DOHH2 (cell line): ENCODE measurements around the gene TRERF1.
"Not testable (repeated sequence)": the region's sequence is repeated elsewhere in the genome, so short reads cannot be mapped to it uniquely, and the experiment has no call there.

Source experiments
- H3F3A ChIP-seq: fragments of 200-600 bp; sonication (generic), shearing (Covaris generic); 2 replicates; pipeline ENCODE4 v1.6.0; 2016; ENCODE audit warnings: antibody characterized with exemption, mild to moderate bottlenecking; ENCODE audit not compliant: control insufficient read depth, insufficient read depth
- H3K27ac ChIP-seq: fragments of 200-600 bp; sonication (generic); 2 replicates; pipeline ENCODE4 v1.5.1; 2014; ENCODE audit warnings: low read depth, mild to moderate bottlenecking, low read length, moderate library complexity
- H3K27me3 ChIP-seq: fragments of 200-600 bp; sonication (generic); 2 replicates; pipeline ENCODE4 v1.6.1; 2014; ENCODE audit warnings: mild to moderate bottlenecking, low read length, mixed read lengths; ENCODE audit not compliant: control insufficient read depth
- H3K36me3 ChIP-seq: fragments of 200-600 bp; sonication (generic); 2 replicates; pipeline ENCODE4 v1.6.1; 2014; ENCODE audit warnings: mild to moderate bottlenecking, low read length, moderate library complexity, mixed read lengths; ENCODE audit not compliant: control insufficient read depth
- H3K4me1 ChIP-seq: fragments of 200-600 bp; sonication (generic); 2 replicates; pipeline ENCODE4 v1.6.1; 2014; ENCODE audit warnings: mild to moderate bottlenecking, low read length, mixed read lengths; ENCODE audit not compliant: control insufficient read depth
- H3K4me2 ChIP-seq: fragments of 200-600 bp; sonication (generic); 2 replicates; pipeline ENCODE4 v1.6.0; 2014; ENCODE audit warnings: mild to moderate bottlenecking, low read length, moderate library complexity
- H3K4me3 ChIP-seq: fragments of 200-600 bp; sonication (generic); 2 replicates; pipeline ENCODE4 v1.5.1; 2014; ENCODE audit warnings: mild to moderate bottlenecking, low read length, mixed read lengths
- H3K79me2 ChIP-seq: fragments of 200-600 bp; sonication (generic); 2 replicates; pipeline ENCODE4 v1.6.1; 2014; ENCODE audit warnings: mild to moderate bottlenecking, low read length, mixed read lengths; ENCODE audit not compliant: control insufficient read depth
- H3K9me2 ChIP-seq: fragments of 200-600 bp; sonication (generic); replicated peaks from 2 replicates; pipeline ENCODE4 v1.6.1; 2014; ENCODE audit warnings: mild to moderate bottlenecking, low read length, mixed read lengths; ENCODE audit not compliant: control insufficient read depth
- H3K9me3 ChIP-seq: fragments of 200-600 bp; sonication (generic); 2 replicates; pipeline ENCODE4 v1.6.1; 2014; ENCODE audit warnings: antibody characterized with exemption, low read length, mixed read lengths; ENCODE audit not compliant: control insufficient read depth, insufficient read depth
- H4K20me1 ChIP-seq: fragments of 200-600 bp; sonication (generic); 2 replicates; pipeline ENCODE4 v1.6.0; 2014; ENCODE audit warnings: low read depth, mild to moderate bottlenecking, antibody characterized with exemption, low read length, moderate library complexity; ENCODE audit not compliant: control insufficient read depth, insufficient read depth
- EZH2phosphoT487 ChIP-seq: fragments of 200-600 bp; sonication (generic); IDR thresholded peaks from 2 replicates; pipeline ENCODE4 v1.6.1; 2017; ENCODE audit warnings: borderline replicate concordance, mild to moderate bottlenecking, antibody characterized with exemption, low read length, moderate library complexity, mixed read lengths
- TF ChIP-seq, protein P1 (sequence below): fragments of 200-600 bp; sonication (generic); IDR thresholded peaks from one replicate; pipeline ENCODE4 v1.5.1; 2014; ENCODE audit warnings: antibody characterized with exemption, mild to moderate bottlenecking, low read depth, low read length; ENCODE audit not compliant: poor library complexity, severe bottlenecking

Gene TRERF1

DNA sequence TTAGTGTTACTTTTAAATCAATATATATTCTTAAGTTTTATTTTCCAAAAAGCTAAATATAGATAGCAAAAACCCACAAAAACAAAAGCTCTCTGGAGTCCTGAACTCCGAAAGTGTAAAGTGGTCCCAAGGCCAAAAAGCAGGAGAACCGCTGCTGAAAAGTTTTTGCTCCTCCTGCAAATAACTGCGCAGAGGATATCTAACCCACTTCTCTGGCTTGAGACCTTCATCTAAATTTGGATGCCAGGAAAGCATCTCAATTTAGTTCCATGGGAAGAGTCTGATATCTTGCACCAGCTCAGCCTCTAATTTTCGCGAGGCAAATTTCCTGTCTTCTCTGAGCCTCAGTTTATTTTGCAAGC, 234.6 kb downstream of the TRERF1 start:
- Histone ChIP-seq H3K9me3 (no peaks in the 10 kb centered on the region), H3K9me2 (no peaks in the 10 kb centered on the region), H4K20me1 (no peaks in the 10 kb centered on the region), H3K4me2 (peak overlapping the region; percentile 67), H3K27ac (peak overlapping the region; percentile 25), H3K4me3 (peak overlapping the region; percentile 83), H3K4me1 (peaks cover 22% of the 10 kb centered on the region), H3K79me2 (peaks cover 42% of the 10 kb centered on the region), H3K27me3 (no peaks in the 10 kb centered on the region), H3K36me3 (peaks cover 30% of the 10 kb centered on the region), H3F3A (no peaks in the 10 kb centered on the region)
- TF ChIP-seq, protein P1, sequence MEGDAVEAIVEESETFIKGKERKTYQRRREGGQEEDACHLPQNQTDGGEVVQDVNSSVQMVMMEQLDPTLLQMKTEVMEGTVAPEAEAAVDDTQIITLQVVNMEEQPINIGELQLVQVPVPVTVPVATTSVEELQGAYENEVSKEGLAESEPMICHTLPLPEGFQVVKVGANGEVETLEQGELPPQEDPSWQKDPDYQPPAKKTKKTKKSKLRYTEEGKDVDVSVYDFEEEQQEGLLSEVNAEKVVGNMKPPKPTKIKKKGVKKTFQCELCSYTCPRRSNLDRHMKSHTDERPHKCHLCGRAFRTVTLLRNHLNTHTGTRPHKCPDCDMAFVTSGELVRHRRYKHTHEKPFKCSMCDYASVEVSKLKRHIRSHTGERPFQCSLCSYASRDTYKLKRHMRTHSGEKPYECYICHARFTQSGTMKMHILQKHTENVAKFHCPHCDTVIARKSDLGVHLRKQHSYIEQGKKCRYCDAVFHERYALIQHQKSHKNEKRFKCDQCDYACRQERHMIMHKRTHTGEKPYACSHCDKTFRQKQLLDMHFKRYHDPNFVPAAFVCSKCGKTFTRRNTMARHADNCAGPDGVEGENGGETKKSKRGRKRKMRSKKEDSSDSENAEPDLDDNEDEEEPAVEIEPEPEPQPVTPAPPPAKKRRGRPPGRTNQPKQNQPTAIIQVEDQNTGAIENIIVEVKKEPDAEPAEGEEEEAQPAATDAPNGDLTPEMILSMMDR: no peak
- no peak for TF ChIP-seq EZH2phosphoT487

DNA sequence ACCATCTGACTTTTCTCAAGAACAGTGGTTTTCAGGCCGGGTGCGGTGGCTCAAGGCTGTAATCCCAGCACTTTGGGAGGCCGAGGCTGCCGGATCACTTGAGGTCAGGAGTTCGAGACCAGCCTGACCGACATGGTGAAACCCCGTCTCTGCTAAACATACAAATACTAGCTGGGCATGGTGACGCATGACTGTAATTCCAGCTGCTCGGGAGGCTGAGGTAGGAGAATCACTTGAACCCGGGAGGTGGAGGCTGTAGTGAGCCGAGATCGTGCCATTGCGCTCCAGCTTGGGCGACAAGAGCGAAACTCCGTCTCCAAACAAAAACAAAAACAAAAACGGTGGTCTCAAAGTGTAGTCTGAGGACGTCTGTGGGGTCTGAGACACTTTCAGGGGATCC, 235.2 kb downstream of the TRERF1 start:
- H3K4me2 ChIP-seq: peak overlapping the region; percentile 67
- H3F3A ChIP-seq, H3K9me2 ChIP-seq, H4K20me1 ChIP-seq, H3K27ac ChIP-seq, H3K9me3 ChIP-seq, H3K27me3 ChIP-seq: not testable (repeated sequence)
- peaks cover 37% of the 10 kb centered on the region for H3K36me3 ChIP-seq
- H3K4me3 ChIP-seq: peak overlapping the region; percentile 83
- peaks cover 42% of the 10 kb centered on the region for H3K79me2 ChIP-seq
- peaks cover 22% of the 10 kb centered on the region for H3K4me1 ChIP-seq

DNA sequence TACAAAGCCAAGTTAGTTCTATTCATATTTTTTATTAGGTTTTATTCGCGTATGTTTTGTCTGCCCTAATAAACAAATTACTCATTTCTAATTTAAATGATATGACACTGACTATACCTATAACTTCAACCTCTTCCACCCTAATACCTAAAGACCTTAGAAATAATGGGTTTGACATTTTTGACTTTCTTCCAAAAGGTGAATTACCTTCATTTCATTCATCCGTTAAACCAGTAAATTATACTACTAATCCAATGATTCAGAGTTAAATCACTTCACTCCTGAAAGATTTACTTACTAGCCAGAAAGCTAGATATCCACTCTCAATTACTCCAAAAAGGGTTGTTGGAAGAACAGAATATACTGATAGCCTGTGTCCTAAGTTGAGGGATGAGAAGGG, 239.3 kb downstream of the TRERF1 start:
- Histone ChIP-seq H3K27ac (no peak overlapping the region), H4K20me1 (no peaks in the 10 kb centered on the region), H3K4me1 (peaks cover 18% of the 10 kb centered on the region), H3K4me2 (no peak overlapping the region), H3K9me2 (no peaks in the 10 kb centered on the region), H3K36me3 (peaks cover 74% of the 10 kb centered on the region), H3K4me3 (no peak overlapping the region), H3K27me3 (no peaks in the 10 kb centered on the region), H3K9me3 (no peaks in the 10 kb centered on the region), H3K79me2 (peaks cover 40% of the 10 kb centered on the region), H3F3A (no peaks in the 10 kb centered on the region)
- no peak for TF ChIP-seq EZH2phosphoT487
- TF ChIP-seq, protein P1: no peak

DNA sequence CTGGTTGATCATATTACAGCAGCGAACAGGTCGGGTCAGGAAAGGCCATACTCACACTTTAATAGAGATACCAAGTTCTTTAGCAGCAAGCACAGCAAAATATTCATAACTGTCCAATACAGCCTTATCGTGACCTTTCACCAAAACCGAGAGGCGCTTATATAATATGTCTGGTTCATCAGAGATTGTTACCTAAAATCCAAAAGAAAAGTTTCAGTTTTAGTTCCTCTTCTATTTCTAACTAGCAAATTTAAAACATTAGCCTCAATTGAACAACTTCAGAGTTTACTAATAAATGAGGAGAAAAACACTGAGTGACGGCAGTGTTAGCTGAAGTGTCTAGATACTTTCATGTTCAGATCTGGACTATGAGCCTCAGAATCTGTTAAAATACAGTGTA, 240.0 kb downstream of the TRERF1 start:
- Histone ChIP-seq H3K36me3 (peaks cover 76% of the 10 kb centered on the region), H3K4me3 (no peak overlapping the region)

More for the DNA sequence above, 240.0 kb downstream of the TRERF1 start:
- no peak overlapping the region for H3K4me2 ChIP-seq
- no peaks in the 10 kb centered on the region for H3F3A ChIP-seq
- TF ChIP-seq, protein P1: no peak
- no peak for TF ChIP-seq EZH2phosphoT487
- H3K27me3 ChIP-seq: no peaks in the 10 kb centered on the region
- H3K4me1 ChIP-seq: peaks cover 16% of the 10 kb centered on the region
- H3K79me2 ChIP-seq: peaks cover 33% of the 10 kb centered on the region
- H4K20me1 ChIP-seq: no peaks in the 10 kb centered on the region
- no peak overlapping the region for H3K27ac ChIP-seq
- no peaks in the 10 kb centered on the region for H3K9me3 ChIP-seq
- H3K9me2 ChIP-seq: no peaks in the 10 kb centered on the region
